NCI-H69 (cell line): Measurements from ENCODE around the gene SGPP2.
"Not testable (repeated sequence)": the region's sequence is repeated elsewhere in the genome, so short reads cannot be mapped to it uniquely, and the experiment has no call there.

ENCODE experiments used
- DNase-seq: peaks from one replicate; lab custom pipeline; 2025; lab: John Stamatoyannopoulos, UW

Gene SGPP2

DNA sequence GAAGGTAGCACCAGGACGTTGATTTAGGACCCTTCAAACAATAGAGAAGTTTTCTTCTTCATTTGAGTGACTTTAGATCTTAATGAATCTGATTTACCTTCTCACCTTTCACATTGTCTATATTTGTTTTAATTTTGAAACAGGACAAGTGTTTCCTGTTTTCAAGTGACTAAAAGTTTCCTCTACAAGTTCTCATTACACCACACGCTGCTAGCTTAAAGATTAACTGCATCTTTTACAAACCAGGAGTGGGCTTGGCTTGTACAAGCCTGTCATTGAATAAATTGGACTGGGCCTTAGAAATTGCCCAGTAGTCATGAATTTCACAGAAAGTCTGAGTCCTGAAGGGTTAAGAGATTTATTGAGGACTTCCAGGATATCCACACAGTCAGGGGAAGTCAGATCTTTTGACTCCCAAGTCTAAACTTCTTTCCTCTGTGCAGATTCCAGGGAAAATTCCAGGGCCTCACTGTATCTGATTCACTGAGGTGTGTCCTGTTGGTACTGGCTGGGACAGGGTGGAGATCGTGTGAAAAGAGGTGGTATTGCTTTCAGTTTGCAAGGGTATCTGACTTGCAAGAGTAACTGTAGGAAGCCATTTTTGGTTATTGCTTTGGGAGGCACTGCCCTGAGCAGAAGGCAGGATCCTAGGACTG is 3.4 kb downstream of the SGPP2 start:
- no peak for DNase-seq

DNA sequence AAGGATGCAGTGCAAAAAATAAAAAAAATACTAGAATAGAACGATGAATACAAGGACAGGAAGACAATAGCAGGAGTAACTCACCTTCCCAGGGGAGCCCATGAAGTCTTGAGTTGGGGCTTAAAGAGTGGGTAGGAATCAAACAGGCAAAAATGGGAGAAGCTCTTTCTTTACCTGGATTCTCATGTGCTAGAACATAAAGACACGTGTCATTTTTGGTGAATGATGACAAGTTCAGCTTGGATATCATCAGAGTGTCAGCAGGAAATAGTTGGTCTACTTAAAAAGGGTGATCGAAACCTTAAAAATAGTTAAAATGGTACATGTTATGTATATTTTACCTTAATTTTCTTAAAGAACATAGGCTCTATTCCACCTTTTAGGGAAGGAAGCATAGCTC is 5.7 kb downstream of the SGPP2 start:
- no peak for DNase-seq

DNA sequence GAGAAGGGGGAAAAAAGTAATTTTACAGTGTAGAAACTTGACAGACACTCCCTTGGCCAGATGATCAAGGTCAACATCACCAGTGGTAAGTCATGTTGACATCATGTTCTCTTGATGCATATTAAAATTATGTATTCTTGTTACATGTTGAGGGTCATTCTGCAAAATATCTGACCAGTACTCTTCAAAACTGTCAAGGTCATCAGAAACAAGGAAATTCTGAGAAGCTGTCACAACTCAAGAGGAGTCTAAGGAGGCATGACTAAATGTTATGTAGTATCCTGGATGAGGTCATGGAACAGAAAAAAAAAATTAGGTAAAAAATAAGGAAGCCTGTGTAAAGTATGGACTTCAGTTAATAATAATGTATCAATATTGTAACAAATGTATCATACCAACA is 6.3 kb downstream of the SGPP2 start:
- DNase-seq = no peak

DNA sequence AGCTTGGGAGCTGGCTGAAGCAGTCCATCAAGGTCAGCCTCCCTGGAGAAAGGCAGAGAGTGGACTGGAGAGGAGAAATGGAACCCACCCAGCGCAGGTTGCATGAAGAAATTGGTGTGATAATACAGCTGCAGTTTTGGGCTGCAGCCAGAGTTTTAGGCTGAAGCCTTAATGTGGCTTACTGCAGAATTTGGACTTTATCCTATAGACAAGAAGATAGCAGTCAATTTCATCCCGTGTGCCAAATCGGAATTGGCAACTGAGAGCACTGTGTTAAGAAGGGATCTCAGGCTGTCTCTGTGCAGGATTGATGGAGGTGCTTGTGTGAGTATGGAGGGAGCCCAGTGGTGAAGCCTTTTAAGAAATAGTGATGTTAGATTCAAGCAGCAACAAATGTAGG is 7.5 kb downstream of the SGPP2 start:
- DNase-seq = no peak

DNA sequence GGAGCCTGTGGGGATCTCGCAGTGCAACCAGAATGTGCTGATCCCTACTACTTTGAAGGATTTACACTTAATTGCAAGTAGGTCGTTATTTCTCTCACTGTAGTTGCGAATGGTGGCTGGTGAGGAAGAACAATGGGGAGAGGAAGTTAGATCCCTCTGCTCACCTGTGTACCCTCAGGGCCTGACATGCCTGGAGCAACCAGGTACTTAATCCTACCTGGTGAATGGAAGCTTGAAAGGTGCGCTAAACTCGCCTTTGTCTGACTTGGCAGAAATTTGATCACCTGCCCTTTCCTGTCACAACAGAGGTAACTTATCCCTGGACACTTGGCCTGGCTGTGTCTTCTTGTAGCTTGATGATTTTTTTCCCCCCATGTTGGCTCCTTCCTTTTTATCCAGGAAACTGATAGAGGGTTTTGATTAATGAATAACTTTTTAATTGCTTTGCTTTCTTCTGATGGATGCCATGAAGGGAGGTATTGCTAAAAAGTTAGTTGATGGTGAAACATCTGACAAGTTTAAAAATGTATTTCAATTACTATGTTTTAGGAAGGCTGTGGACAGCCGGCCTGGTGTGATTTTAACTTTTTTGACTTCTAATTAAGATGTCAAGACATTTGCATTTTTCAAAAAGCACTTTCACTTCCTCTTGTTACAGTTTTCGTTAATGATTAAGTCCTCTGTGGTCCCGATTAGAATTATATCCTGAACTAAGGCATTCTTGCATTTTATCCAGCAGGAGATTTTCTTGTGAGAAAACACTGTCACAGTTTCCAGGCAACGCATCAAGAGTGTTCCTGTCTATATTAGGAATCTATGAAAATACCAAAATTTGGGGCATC is 9.2 kb downstream of the SGPP2 start:
- DNase-seq = peak; percentile 81

DNA sequence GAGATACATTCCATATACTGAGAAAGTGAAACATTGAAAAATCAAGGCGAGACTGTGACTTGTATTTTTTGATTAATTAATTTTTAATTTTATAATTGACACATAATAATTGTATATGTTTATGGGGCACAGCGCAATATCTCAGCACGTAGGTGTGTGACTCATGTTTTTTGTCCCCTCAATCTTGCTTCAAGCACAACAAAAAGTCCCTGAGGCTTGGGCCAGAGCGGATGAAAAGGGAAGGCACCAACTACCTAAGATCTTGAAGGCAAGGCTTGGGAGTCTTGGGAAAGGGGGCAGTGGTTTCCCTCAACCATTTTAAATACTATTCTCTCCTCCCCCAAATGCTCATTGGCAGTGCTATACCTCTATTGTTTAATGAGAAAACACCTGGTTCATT is 9.9 kb downstream of the SGPP2 start:
- DNase-seq = no peak

DNA sequence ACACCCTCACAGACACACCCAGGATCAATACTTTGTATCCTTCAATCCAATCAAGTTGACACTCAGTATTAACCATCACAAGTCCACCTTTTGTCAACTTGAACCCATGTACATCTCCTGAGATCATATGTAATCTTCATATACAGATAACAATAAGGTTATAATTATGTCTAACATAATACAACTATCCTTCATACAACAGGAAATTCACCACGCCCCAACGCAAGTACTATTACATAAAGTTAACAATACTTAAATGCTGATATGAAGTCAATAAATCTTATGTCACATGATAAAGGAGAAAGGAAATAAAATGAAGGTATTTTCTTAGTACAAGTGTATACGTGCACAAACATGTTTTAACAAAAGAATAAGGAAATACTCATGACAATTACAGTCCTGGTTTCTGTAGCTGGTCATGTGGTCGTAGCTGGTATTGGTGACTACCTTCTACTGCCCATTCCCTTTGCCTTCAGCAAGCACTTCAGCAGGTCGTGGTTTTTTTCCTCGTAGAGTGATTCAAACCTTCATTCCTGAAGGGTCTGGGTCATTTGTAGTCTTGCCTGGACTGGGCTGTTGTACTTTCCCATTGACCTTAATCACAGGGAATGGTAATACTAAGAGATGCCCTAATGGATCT is 11.2 kb downstream of the SGPP2 start:
- DNase-seq = not testable (repeated sequence)

DNA sequence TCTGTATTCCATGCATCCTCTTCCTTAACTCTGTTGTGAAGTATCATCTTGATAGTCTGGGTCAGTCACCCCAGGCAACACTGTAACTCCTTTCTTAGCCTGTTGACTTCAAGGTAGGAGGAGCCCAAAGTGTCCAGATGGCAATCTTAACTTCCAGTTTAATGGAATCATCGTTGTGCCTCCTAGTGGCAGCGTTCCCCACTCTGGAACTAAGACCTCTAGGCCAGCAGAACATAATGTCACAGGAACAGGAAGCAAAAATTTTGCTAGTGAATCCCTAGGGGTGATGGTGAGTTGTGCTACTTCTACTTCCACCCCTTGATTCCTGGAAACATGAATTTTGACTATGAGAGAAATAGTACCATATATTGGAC is 11.7 kb downstream of the SGPP2 start:
- DNase-seq = no peak

DNA sequence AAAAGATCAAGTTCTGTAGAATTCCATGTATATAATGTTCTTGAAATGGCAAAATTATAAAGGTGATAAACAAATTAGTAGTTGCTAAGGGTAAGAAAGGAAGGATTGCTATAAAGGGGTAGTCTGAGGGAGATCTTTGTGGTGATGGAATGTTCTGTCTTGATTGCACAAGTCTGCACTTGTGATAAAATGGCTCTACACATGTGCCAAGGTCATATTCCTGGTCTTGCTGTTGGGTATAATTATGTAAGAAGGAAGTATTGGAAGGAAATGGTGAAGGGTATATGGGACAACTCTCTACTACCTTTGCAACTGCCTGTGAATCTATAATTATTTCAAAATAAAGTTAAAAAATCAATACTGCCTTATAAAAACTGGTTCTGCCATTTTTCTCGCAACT is 15.3 kb downstream of the SGPP2 start:
- no peak for DNase-seq

DNA sequence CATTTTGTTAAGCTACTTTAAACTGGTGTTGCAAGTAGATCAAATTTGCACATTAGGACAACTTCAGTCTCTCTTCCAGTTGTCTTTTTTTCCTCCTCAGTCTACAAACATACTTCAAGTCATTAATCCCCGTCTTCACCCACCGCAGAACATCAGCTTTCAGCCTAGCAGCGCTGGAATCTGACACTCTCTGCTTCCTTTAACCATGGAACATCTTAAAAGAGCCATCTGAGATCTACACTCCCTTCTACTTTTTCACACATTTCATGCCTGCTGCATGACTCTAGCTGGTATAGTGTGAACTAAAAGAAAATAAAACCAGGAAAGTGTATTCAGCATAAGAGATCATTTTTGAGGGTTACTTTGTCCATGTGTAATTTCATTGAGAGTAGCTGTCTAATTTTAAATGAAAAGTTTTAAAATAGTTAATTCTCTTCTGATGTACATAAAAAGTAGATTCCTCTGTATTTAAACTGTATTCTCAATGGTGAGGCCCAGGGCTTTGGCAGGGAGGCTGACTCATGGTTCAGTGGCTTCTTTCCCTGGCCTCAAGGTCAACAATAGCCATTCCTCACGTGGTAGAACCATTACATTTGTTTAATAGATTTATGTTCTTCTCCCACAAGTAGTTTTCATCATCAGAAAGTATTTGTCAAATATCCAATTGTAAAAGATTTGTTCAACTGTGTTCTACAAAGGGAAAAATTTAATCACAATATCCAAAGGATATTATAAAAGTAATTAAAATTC is 16.5 kb downstream of the SGPP2 start:
- no peak for DNase-seq

DNA sequence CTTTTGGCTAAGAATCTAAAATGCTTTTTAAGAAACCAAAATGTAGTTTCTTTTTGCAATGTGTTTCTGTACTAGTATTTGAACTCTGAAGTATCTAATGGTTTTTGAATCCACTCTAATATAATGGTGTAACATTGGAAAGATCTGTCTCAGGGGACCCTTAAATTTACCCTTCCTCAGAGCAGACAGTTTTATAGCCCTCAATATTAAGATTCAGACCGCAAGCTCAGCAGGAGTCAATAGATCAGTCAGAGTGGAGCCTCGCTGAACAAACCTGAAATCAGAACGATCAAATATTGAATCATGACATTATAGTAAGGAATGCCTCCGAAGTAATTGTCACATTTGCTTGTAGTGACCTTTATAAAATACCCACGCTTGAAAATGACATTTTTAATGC is 18.3 kb downstream of the SGPP2 start:
- DNase-seq = peak; percentile 37

DNA sequence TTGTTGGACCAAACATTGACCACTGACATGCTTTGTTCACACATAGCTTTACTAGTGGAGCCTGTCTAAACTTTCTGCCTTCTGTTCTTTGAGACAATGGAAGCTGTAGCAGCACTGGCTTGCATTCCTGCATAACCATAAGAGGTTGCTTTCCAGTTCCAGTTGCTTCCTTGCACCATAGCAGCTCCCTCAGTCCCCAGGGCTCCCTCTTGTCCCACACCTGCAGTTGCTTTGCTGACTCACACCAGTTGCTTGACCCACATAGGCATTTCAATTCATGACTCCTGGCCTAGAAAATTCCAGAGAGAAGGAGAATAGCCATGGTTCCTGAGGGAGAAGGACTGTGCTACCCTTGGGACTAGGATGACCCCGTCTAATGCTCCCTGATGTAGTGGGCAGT is 20.9 kb downstream of the SGPP2 start:
- DNase-seq = no peak

DNA sequence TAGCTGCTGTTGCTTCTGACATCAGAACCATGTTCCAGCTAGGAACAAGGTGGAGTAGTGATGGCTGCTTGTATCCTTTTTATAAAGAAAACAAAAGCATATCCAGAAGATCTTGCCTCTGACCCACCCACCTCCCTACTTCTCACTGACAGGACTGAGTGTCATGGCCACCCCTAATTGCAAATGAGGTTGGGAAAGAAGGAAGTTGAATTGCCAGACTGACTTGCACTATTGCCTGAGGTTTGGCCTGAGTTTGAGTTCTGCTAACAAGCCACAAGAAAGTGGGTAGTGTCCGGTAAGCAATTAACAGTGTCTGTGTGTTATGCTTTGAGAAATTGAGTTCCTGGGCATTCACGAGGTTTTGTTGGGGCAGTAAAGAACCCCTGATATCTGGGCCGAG is 22.8 kb downstream of the SGPP2 start:
- no peak for DNase-seq

DNA sequence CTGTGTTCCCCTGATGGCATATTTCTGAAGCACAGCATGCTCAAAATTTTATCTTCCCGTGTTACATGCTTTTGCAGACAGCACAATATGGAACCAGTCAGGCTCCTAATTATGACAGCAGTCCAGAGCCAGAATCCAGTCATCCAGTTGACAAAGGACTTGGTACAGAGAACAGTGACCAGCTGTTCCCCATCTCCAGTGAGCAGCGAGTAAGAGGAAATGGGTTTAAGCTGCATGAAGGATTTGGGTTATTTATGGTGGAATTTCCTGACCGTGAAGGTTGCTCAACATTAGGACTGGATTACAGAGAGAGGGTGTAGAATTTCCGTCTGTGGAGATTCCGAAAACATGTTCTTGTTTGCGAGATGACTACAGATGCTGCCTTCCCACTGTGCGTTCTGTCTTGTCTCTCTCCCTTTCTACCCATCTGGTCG is 24.4 kb downstream of the SGPP2 start:
- no peak for DNase-seq

DNA sequence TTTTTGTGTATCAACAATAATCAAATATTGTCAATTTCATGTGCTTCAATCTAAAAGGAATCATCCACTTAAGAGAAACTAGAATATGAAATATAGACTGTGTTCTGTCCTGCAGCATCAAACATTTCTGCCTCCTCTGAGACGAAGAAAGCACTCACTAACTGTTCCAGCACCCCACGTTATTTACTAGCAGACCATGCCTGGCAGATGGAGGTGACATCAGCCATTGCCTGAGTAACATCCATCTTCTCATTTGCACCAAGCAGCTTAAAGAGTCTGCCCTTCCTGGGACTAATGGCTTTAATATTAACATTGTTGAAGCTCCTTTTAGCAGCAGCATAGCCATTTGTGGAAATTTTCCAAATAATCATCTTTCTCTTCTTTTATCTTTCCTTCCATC is 25.7 kb downstream of the SGPP2 start:
- no peak for DNase-seq

DNA sequence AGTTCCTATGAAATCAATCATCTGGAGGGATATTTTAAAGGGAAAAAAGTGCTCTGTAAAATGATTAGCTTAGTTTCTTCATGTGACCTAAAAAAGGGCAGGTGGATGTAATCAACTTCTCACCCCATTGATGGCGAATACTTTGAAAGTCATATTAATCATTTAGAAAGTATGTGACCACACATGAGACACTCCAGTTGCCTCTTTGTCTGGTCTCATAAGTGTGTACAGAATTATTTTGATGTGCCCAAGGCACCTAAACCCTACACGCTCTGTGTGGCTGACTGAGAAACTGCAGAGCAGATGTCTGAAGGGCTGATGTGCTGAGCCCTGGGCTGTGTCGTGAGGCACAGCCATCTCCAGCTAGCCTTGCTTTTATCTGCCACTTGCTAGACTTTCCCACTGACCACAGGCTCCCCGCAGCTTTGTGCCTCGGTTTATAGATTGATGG is 26.9 kb downstream of the SGPP2 start:
- DNase-seq = no peak

DNA sequence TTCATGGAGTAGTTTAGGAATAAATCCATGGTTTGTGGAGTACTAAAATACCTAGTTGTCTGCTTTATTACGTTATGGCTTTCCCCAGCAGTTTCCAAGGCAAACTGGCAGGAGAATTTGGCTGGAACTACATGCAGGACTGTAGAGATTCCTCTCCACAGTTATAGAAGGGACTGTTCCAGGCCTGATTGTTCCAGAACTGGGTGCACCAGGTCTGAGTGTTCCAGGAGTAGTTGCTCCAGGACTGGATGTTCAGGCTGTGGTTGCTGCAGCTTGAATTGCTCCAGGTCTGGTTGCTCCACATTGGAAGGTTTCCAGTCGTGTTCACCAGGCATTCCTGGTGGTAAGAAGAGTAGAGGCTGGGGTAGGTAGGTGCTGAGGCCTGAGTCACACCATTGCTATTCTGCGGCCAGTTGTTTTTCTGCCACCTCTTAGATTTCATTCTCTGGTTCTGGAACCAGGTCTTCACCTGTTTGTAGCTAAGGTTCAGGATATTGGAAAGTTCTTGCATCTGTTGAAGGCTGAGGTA is 28.1 kb downstream of the SGPP2 start:
- no peak for DNase-seq

DNA sequence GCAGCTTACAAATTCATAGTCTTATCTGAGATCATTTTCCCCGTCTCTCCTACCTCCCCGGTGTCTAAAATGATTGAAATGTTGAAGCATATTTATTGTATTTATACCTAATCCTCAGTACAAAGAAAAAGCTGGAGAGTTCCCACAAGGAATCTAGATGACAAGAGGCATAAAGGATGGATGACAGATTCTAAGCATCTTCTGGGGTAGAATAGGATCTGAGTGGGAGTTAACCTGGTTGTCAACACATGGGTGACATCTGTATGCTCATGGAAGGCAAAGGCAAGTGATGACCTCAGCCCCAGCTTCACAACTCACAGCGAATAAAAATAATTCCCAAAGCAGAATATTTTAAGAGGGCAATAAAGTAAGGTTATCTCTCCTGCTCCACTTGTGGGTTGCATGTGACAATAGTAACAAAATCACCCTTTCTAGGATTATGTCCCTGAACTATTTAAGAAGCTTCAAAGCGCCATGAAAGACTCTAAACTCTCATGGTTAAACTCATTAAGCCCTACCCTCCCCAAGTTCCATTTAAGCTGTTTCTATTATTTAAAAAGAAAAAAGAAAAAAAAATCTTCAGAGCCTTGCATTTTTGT is 32.2 kb downstream of the SGPP2 start:
- no peak for DNase-seq

DNA sequence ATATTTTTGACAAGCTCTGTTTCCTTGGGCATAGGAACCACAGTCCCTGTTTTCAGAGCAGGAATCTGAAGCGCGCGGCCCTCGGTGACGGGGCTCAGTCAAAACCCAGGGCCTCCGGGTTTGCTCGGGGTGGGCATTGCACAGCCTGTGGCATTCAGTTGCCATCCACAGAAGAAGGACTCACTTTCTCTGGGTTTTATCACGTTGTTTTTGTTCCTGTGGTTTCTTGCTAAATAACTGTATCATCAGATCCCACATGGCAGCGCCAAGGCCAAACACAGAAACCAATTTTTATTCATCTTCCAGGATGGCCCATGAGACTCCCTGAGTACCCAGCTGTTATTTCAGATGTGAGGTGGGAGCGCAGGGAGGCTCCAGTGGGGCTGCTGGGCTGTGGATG is 35.6 kb downstream of the SGPP2 start:
- no peak for DNase-seq

DNA sequence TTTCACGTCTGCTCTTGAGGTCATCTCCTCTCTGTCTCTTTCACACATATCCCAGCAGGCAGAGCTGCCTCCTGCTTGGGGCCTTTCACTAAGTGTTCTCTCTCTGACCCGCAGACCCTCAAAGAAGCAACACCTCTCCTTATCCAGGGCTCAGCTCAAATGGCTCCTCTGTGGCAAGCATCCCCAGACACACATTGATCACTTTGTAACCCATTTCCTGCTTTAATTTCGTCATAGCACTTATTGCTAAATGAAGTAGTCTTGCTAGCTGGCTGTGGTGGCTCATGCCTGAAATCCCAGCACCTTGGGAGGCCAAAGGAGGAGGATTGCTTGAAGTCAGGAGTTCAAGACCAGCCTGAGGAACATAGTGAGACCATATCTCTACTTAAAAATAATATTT is 41.4 kb downstream of the SGPP2 start:
- no peak for DNase-seq

DNA sequence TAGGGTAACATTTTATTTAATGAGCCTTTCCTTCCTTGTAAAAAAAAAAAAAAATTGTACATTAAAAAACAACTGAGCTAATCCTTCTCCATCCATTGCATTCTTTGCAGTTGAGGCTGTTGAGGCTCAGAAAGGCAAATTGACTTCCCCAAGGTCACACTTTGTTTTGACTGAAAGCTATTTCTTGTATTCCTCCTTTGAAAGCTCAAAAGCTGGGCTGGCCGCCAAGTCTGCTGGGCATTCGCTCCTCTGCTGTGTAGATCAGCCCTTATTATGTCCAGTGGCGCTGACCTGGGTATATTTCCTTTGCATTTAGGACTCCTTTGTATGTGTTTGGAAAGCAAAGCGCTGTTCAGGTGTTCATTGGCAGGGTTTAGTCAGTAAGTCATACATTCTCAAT is 44.0 kb downstream of the SGPP2 start:
- peak; percentile 34 for DNase-seq
